Measurements from ENCODE around the gene CCDC6.
"Not testable (repeated sequence)": the region's sequence is repeated elsewhere in the genome, so short reads cannot be mapped to it uniquely, and the experiment has no call there.

CCDC6 gene

DNA sequence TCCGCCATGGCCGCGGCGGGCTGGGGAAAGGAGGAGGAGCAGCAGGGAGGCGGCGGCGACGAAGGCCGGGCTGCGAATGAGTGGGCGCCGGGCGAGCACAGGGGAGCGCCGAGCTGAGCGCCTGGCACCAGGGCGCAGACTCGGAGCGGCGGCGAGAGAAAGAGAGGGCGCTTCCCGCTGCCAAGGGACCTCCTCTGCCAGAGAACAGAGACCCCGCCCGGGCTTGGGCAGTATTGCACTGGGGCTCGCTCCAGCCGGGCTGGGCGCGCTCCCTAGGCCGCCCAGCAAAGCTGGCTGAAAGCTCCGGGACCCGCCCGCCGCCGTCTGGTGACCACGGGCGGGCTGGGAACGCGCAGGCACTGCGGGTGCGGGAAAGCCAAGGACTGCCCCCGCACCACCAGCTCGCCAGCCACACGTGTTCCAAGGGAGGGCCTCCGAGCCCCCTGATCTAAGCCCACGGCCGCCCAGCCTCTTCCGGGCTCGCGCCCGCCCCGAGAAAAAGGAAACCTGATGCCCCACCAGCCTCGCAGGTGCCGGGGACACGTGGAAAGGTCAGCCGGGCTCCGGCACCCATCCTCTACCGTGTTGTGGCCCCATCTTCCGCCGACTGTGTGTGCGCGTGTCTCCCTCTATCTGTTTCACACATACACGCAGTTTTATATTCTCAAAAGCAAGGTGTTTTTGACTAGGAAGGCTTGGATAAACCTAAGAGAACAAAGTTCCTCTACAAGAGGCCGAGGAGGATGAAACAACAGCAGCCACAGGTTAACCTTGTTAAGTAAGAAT, at the start of gene CCDC6:
TSS of gene CCDC6 (minus strand) at position 140 of the 786 bp plus-strand sequence. CDS start at position 8, 132 bp downstream.
- DNase-seq = peak; percentile 75 to 92

- no peak for DNase-seq
These were observed 47.9 kb upstream of the CCDC6 start for GRCh38 chr10:59954296-59954695.

- DNase-seq = not testable (repeated sequence)
These were observed 47.4 kb upstream of the CCDC6 start for GRCh38 chr10:59953711-59954110.

DNA sequence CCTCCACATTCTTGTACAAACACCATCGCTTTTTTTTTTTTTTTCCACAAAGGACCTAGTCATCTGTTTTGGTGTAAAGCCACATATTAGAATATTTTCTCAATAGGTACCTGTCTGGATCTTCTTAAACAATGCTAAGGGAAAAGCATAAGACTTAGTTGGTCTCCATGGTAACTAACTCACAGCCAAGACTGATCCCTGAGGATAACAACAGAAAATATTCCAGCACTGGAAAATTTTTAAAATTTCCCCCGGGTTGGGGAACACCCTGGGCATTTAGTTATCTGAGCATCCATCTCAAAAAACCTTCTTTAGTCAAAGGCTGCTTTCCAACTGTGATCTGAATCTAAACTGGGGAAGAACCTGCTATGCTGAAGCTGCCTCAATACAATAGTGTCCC, 43.7 kb upstream of the CCDC6 start:
- DNase-seq = no peak

GRCh38 chr10:59949608-59950007, 43.3 kb upstream of the CCDC6 start:
- no peak for DNase-seq

GRCh38 chr10:59945991-59946390, 39.6 kb upstream of the CCDC6 start:
- no peak for DNase-seq

GRCh38 chr10:59945590-59945989, 39.2 kb upstream of the CCDC6 start:
- DNase-seq = no peak

GRCh38 chr10:59944339-59944935, 38.1 kb upstream of the CCDC6 start:
- no peak for DNase-seq

GRCh38 chr10:59942556-59942955, 36.2 kb upstream of the CCDC6 start:
- DNase-seq = no peak

- no peak for DNase-seq
These were observed 31.4 kb upstream of the CCDC6 start for GRCh38 chr10:59937720-59938119.

DNA sequence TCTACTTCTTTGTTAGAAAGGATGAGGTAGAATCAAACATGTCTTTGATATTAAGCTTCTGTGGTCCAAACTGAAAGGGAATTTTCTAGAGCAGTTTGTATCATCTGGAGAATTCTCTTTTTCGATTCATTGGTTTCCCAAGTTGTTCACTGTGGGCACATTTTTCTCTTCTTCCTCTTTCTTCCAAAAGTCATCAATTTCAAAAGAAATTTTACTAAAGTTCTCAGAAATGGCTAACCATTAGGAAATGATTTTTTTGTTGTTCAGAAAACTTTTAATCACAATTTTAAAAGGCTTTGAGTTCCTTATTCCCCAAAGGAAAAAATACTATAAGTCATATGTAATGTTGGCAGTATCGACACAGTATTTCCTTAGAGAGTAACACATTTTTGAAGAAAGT, 28.3 kb upstream of the CCDC6 start:
- no peak for DNase-seq

- not testable (repeated sequence) for DNase-seq
These were observed 24.6 kb upstream of the CCDC6 start for GRCh38 chr10:59930788-59931521.

GRCh38 chr10:59926086-59926485, 19.7 kb upstream of the CCDC6 start:
- DNase-seq = no peak

- DNase-seq = no peak
These were observed 16.6 kb upstream of the CCDC6 start for GRCh38 chr10:59922907-59923306.

GRCh38 chr10:59917922-59918321, 11.6 kb upstream of the CCDC6 start:
- DNase-seq = no peak

- no peak for DNase-seq
These were observed 7.3 kb upstream of the CCDC6 start for GRCh38 chr10:59913547-59914237.

DNA sequence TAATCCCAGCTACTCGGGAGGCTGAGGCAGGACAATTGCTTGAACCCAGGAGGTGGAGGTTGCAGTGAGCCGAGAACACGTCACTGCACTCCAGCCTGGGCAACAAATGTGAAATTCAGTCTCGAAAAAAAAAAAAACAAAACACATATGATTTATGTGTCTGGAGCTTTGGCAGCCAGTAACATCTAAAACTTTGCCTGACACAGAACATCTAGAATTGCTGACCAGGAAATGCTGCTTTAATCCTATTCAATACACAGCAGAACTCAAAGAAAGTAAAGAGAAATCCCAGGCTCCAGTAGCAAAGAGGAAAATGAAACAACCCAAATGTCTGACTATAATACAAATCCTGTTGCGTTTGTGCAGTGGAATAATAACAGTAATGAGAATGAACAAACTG, 4.5 kb upstream of the CCDC6 start:
- no peak for DNase-seq

DNA sequence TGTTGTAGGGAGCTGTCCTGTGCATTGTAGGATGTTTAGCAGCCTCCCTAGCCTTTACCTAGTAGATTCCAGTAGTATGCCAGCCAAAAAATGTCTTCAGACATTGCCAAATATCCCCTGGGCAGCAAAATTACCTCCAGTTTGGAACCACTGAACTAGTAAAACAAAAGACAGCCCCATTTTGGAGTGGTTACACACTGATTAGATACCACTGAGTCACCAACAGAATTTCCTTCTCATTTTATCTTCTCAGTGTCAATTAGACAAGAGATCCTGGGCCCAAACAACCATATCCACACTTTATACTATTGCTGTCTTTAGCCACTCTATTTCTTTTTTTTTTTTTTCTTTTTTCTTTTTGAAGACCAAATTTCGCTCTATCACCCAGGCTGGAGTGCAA, 3.5 kb upstream of the CCDC6 start:
- no peak for DNase-seq

DNA sequence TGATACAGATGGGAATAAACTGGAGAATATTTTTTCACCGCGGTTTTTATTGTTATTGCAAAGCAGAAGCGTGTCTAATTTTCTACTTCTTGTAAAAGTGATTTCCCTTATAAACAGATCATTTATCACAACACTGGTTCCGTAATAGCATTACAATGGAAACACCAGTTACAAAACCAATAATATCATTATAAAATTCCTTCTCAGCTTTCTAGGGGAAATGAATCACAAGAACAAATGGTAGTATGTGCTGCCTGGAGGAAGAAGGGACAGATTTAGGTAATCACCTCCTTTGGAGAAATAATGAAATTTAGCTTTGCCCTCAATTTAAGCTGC, 2.4 kb upstream of the CCDC6 start:
- no peak for DNase-seq

- DNase-seq = peak in 1 of 2 donors; percentile 52
These were observed 1.8 kb upstream of the CCDC6 start for GRCh38 chr10:59907918-59908807.

GRCh38 chr10:59907537-59907917, 1.2 kb upstream of the CCDC6 start:
- DNase-seq = no peak

DNA sequence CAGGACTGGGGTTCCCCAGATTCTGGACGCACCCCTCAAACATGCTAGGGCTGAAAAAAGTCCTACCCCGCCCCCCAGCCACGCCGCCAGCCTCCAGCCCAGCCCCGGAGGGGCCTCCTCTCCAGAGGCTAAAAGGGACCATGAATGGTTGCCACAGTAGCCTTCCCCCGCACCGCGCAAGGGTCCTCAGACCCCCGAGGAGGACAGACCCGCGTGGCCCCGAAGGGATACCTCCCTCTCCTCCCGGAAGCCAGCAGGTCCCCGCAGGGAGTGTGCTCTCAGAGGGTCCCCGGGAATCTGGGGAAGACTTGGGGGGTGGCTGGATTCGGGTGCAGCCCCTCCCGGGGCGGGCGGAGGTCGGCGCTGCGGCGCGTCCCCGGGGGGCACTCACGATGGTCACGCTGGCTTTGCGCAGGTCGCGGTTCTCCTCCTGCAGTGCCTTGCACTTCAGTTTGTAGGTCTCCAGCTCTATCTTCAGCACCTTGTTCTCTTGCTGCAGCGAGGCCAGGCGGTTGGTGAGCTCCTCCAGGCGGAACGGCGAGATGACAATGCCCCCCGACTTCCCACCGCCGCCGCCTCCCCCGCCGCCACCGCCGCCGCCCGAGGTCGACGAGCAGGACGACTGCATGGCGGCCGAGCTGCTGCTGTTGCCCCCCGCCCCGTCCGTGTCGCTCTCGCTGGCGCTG, 482 bp downstream of the CCDC6 start:
- DNase-seq = no peak
